IPS DF 19.7 (cell line): ENCODE data around the gene GREB1L.

Source experiments
- DNase-seq: peaks from one replicate; pipeline ENCODE4 v3.0.0-alpha.2; 2013; ENCODE audit warnings: low read depth, low spot score

The GREB1L gene

DNA sequence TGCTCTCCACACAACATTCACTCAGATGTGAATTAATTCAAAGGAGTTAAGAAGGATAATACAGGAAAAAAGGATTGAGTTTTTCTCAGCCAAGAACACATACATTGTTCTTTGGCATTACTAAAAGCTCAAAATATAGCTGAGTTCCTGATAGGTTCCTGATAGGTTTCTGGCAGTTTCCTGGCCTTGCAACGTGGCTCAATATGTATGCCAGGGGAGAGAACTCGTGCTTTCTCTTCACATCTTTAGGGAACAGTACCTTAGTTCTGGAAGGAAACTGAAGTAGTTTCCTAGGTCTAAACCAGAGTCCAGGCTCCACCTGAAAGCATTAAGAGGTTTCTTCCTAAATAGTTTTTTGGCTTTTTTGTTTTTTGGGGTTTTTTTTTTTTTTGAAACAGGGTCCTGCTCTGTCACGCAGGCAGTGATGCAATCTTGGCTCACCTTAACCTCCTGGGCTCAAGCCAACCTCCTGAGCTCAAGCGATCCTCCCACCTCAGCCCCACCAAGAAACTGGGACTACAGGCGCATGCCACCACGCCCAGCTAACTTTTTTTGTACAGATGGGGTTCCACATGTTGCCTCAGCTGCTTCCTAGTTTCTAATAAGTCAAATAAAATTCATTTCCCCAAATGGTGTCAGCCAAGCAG lies 315.7 kb downstream of the GREB1L start:
- no peak for DNase-seq

DNA sequence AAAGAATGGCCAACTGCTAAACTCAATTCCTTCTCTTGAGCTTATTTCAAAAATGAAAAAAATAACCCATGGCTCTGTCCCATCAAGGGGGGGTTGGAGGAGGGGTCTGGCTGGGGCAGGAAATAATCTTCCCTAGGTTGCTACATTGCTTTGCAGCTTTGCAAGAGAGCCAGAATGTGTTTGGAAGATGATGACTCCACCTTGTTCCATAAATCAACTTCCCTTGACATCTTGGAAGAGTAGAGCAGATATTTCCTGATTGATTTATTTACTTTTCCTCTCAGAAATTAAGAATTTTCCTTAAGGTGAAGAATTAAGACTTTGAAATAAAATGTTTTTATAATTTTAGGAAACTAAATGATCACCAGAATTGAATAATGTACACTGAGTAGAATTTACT lies 317.2 kb downstream of the GREB1L start:
- no peak for DNase-seq

DNA sequence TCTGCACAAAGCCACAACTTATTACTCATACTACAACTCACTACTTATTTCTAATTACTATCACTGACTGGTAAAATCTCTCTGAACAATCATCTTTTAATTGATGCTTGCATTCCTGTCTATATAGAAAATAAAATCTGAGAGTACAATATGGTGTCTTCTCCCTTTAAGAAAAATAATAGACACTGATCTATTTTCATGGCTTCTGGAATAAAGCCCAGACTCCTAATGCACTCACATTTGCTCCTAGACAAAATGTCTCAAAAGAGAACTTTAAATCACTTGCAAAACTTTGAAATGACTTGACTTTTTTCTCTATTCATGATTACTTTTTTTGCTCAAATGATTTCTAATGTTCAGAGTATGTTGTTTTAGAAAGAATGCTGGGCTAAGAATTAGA lies 329.7 kb downstream of the GREB1L start:
- no peak for DNase-seq
